22Rv1 (cell line): ENCODE measurements around the gene GCKR.

Source experiments
- ZFX ChIP-seq: fragments of 450-650 bp; IDR thresholded peaks from 2 replicates; pipeline ENCODE4 v1.6.1; 2017; ENCODE audit warnings: antibody characterized with exemption, borderline replicate concordance
- TF ChIP-seq, protein P1 (sequence below): fragments of 450-650 bp; IDR thresholded peaks from 2 replicates; pipeline ENCODE4 v1.5.1; 2017; ENCODE audit warnings: mild to moderate bottlenecking

DNA sequence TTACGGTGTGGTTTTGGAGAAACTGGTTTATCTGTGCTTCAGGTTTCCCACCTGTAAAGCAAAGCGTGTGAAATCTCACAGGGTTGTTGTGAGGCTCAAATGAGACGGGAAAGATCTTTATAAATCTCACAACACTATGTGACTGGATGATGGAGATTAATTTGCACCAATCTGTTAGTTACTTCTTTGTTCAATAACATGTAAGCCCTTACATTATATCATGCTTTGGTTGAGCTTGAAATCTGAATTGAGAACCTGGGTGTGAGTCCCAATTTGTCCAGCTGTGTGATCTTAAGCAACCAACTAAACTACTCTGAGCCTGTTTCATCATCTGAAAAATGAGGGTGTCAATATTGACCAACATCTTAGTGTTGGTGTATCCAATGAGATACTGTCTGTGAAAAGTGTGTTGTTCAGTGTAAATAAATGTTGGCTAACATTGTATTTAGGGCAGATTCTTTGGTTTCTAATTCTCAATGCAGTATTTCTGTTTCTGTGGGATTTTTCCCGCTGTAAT, 741 bp upstream of the GCKR start:
- TF ChIP-seq, protein P1, sequence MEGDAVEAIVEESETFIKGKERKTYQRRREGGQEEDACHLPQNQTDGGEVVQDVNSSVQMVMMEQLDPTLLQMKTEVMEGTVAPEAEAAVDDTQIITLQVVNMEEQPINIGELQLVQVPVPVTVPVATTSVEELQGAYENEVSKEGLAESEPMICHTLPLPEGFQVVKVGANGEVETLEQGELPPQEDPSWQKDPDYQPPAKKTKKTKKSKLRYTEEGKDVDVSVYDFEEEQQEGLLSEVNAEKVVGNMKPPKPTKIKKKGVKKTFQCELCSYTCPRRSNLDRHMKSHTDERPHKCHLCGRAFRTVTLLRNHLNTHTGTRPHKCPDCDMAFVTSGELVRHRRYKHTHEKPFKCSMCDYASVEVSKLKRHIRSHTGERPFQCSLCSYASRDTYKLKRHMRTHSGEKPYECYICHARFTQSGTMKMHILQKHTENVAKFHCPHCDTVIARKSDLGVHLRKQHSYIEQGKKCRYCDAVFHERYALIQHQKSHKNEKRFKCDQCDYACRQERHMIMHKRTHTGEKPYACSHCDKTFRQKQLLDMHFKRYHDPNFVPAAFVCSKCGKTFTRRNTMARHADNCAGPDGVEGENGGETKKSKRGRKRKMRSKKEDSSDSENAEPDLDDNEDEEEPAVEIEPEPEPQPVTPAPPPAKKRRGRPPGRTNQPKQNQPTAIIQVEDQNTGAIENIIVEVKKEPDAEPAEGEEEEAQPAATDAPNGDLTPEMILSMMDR: no peak
- no peak for TF ChIP-seq ZFX
